Neural cell (in vitro differentiated cells): ENCODE results near the gene PDIA2.

Experiments used
- EZH2 ChIP-seq: fragments of 200-600, 300-800 bp; shearing (Covaris generic), sonication (generic); IDR thresholded peaks from 2 replicates; pipeline ENCODE4 v1.6.1; 2014; ENCODE audit warnings: antibody characterized with exemption, low read length, borderline replicate concordance, mild to moderate bottlenecking; ENCODE audit not compliant: insufficient read depth, poor library complexity, severe bottlenecking
- POLR2AphosphoS5 ChIP-seq: IDR thresholded peaks from 2 replicates; pipeline ENCODE4 v1.6.1; 2012
- TAF1 ChIP-seq: IDR thresholded peaks from 2 replicates; pipeline ENCODE4 v1.6.1; 2012; ENCODE audit warnings: low read depth
- TF ChIP-seq, protein P1 (sequence below): fragments of 450-650 bp; IDR thresholded peaks from 2 replicates; pipeline ENCODE4 v1.5.1; 2014; ENCODE audit warnings: antibody characterized with exemption, mild to moderate bottlenecking, moderate library complexity; ENCODE audit not compliant: poor library complexity, severe bottlenecking

DNA sequence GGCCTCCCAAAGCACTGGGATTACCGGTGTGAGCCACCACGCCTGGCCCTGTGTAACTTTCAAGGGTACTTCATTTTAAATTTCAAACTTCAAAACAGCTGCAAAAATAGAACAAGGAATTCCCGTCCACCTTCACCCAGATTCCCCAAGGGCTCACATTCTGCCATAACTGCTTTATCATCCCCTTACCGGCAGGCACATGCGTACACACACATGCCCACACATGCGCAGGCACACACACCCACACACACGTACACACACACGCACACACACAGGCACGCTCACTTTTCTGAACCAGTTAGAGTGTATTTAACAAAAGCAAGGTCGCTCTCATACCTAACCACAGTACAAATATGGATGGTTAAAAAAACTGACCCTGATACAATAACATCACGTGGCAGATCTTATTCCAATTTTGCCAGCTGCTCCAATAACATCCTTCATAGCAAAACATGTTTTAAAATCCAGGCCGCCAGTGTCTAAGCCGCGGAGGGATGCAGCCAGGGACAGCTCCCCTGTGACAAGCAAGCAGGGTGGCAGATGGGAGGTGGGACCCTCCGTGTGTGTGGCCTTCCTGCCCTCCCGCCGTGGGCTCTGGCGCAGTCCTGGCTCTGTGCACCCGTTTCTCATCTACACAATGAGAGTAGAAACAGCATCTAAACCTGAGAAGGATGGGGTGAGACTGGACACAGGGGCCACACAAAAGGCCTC, 23.1 kb downstream of the PDIA2 start:
- TF ChIP-seq EZH2 (no peak), TAF1 (no peak), POLR2AphosphoS5 (no peak)
- TF ChIP-seq, protein P1, sequence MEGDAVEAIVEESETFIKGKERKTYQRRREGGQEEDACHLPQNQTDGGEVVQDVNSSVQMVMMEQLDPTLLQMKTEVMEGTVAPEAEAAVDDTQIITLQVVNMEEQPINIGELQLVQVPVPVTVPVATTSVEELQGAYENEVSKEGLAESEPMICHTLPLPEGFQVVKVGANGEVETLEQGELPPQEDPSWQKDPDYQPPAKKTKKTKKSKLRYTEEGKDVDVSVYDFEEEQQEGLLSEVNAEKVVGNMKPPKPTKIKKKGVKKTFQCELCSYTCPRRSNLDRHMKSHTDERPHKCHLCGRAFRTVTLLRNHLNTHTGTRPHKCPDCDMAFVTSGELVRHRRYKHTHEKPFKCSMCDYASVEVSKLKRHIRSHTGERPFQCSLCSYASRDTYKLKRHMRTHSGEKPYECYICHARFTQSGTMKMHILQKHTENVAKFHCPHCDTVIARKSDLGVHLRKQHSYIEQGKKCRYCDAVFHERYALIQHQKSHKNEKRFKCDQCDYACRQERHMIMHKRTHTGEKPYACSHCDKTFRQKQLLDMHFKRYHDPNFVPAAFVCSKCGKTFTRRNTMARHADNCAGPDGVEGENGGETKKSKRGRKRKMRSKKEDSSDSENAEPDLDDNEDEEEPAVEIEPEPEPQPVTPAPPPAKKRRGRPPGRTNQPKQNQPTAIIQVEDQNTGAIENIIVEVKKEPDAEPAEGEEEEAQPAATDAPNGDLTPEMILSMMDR, result no peak
